GM23338 (cell line): ENCODE results near the gene MATK. TPM values are rescaled to one million over a fixed set of nuclear protein-coding genes. Genes with fewer than 3 reads are reported as not detected.

ENCODE experiments used
- ATAC-seq: fragments of 200-7000 bp; cut with Tn5 transposase; 3 replicates; pipeline ENCODE4 v1.9.1; 2020
- DNase-seq: peaks from one replicate; pipeline ENCODE4 v3.0.0-alpha.2; 2015; ENCODE audit warnings: low spot score
- H2AFZ ChIP-seq: fragments of 200-600 bp; sonication (generic); 2 replicates; pipeline ENCODE4 v1.8.0; 2016; ENCODE audit warnings: antibody characterized with exemption, mild to moderate bottlenecking, moderate library complexity
- H3F3A ChIP-seq: fragments of 200-600 bp; sonication (generic); replicated peaks from 2 replicates; pipeline ENCODE4 v1.8.0; 2017; ENCODE audit warnings: antibody characterized with exemption, mixed run types, low read depth
- H3K27ac ChIP-seq: fragments of 200-600 bp; sonication (generic); 2 replicates; pipeline ENCODE4 v1.6.1; 2016; ENCODE audit warnings: low read depth
- H3K27me3 ChIP-seq: fragments of 200-600 bp; sonication (generic); 2 replicates; pipeline ENCODE4 v1.8.0; 2016; ENCODE audit warnings: mild to moderate bottlenecking, mixed run types, moderate library complexity; ENCODE audit not compliant: insufficient read depth
- H3K36me3 ChIP-seq: fragments of 200-600 bp; sonication (generic); 2 replicates; pipeline ENCODE4 v1.8.0; 2016; ENCODE audit warnings: mild to moderate bottlenecking; ENCODE audit not compliant: insufficient read depth
- H3K4me1 ChIP-seq: fragments of 200-600 bp; sonication (generic); 2 replicates; pipeline ENCODE4 v1.8.0; 2016; ENCODE audit warnings: mild to moderate bottlenecking, moderate library complexity; ENCODE audit not compliant: insufficient read depth
- H3K4me2 ChIP-seq: fragments of 200-600 bp; sonication (generic); 2 replicates; pipeline ENCODE4 v1.7.1; 2017; ENCODE audit warnings: mixed run types
- H3K4me3 ChIP-seq: fragments of 200-600 bp; sonication (generic); 2 replicates; pipeline ENCODE4 v1.6.1; 2016; ENCODE audit warnings: mixed run types
- H3K79me2 ChIP-seq: fragments of 200-600 bp; sonication (generic); replicated peaks from 2 replicates; pipeline ENCODE4 v1.8.0; 2017; ENCODE audit warnings: mild to moderate bottlenecking; ENCODE audit not compliant: insufficient read depth
- H3K9me2 ChIP-seq: fragments of 200-600 bp; sonication (generic); 2 replicates; pipeline ENCODE4 v1.8.0; 2017; ENCODE audit not compliant: insufficient read depth
- H4K20me1 ChIP-seq: fragments of 200-600 bp; sonication (generic); replicated peaks from 2 replicates; pipeline ENCODE4 v1.8.0; 2017; ENCODE audit warnings: mild to moderate bottlenecking; ENCODE audit not compliant: insufficient read depth
- H3K27ac Mint-ChIP-seq: 2 replicates; pipeline ENCODE4 v1.8.0; 2020; ENCODE audit warnings: inconsistent platforms, mild to moderate bottlenecking, moderate library complexity, mixed read lengths
- H3K27me3 Mint-ChIP-seq: 3 replicates; pipeline ENCODE4 v1.8.0; 2022; ENCODE audit warnings: low read depth, mild to moderate bottlenecking, moderate library complexity, mixed read lengths, inconsistent platforms; ENCODE audit not compliant: insufficient read depth, poor library complexity
- H3K36me3 Mint-ChIP-seq: 3 replicates; pipeline ENCODE4 v1.8.0; 2021; ENCODE audit warnings: low read depth, mild to moderate bottlenecking, inconsistent platforms, moderate library complexity, mixed read lengths
- H3K4me1 Mint-ChIP-seq: 3 replicates; pipeline ENCODE4 v1.8.0; 2020; ENCODE audit warnings: mild to moderate bottlenecking, inconsistent platforms, mixed read lengths
- H3K4me3 Mint-ChIP-seq: 3 replicates; pipeline ENCODE4 v1.8.0; 2021; ENCODE audit warnings: moderate library complexity, mild to moderate bottlenecking, inconsistent platforms, mixed read lengths
- H3K9me3 Mint-ChIP-seq: 3 replicates; pipeline ENCODE4 v1.8.0; 2020; ENCODE audit warnings: moderate library complexity, mild to moderate bottlenecking, inconsistent platforms, mixed read lengths
- CREB1 ChIP-seq: fragments of 250-450 bp; sonication (Bioruptor Pico); IDR thresholded peaks from 2 replicates; pipeline ENCODE4 v1.5.0; 2020; ENCODE audit warnings: low read depth, mild to moderate bottlenecking, moderate library complexity
- CTCF ChIP-seq, 2 experiments: fragments of 200-600 bp in 1 of 2; sonication (generic) in 1 of 2; conservative IDR thresholded peaks; 2 replicates each; pipeline versions ENCODE4 v1.5.1 to v1.6.1; 2016 to 2017; ENCODE audit warnings: antibody characterized with exemption in 2 of 2, low read depth in 2 of 2, mild to moderate bottlenecking in 2 of 2, moderate library complexity in 1 of 2
- ETS1 ChIP-seq: IDR thresholded peaks from 2 replicates; pipeline ENCODE4 v1.6.1; 2016; ENCODE audit warnings: antibody characterized with exemption
- EZH2 ChIP-seq: fragments of 200-600 bp; sonication (generic); IDR thresholded peaks from one replicate; pipeline ENCODE4 v1.8.0; 2017; ENCODE audit warnings: antibody characterized with exemption, mild to moderate bottlenecking, low read depth; ENCODE audit not compliant: unreplicated experiment
- EZH2phosphoT487 ChIP-seq: fragments of 200-600 bp; sonication (generic); IDR thresholded peaks from one replicate; pipeline ENCODE4 v1.8.1; 2018; ENCODE audit warnings: antibody characterized with exemption; ENCODE audit not compliant: unreplicated experiment
- JUNB ChIP-seq: IDR thresholded peaks from one replicate; pipeline ENCODE4 v1.6.1; 2016; ENCODE audit warnings: antibody characterized with exemption; ENCODE audit not compliant: unreplicated experiment
- NANOG ChIP-seq: IDR thresholded peaks from 2 replicates; pipeline ENCODE4 v1.6.1; 2016; ENCODE audit warnings: antibody characterized with exemption, borderline replicate concordance
- POLR2AphosphoS5 ChIP-seq: IDR thresholded peaks from 2 replicates; pipeline ENCODE4 v1.6.1; 2016; ENCODE audit warnings: antibody characterized with exemption, low read depth
- STAT1 ChIP-seq: IDR thresholded peaks from one replicate; pipeline ENCODE4 v1.6.1; 2016; ENCODE audit warnings: antibody characterized with exemption; ENCODE audit not compliant: unreplicated experiment
- ZNF114 ChIP-seq: fragments of 250-450 bp; sonication (Bioruptor Pico); IDR thresholded peaks from 2 replicates; pipeline ENCODE4 v1.5.0; 2020; ENCODE audit warnings: mild to moderate bottlenecking, moderate library complexity
- ZNF331 ChIP-seq: fragments of 250-450 bp; sonication (Bioruptor Pico); IDR thresholded peaks from 2 replicates; pipeline ENCODE4 v1.5.0; 2020; ENCODE audit warnings: low read depth, mild to moderate bottlenecking, moderate library complexity
- ZNF462 ChIP-seq: fragments of 250-450 bp; sonication (Bioruptor Pico); IDR thresholded peaks from 2 replicates; pipeline ENCODE4 v1.5.0; 2020; ENCODE audit warnings: mild to moderate bottlenecking, moderate library complexity
- polyA plus RNA-seq: library from polyadenylated mRNA; unstranded; fragments of >200 nt; fragmentation: Nextera tagmentation; extraction: Ambion mirVana; gene quantifications from 2 replicates; pipeline ENCODE4 v1.2.1, GENCODE V29; 2016
- total RNA-seq: library from RNA; depleted of rRNA; stranded (reverse); fragments of >200 nt; shearing (Covaris generic); gene quantifications from 2 replicates; pipeline ENCODE4 v1.2.3, GENCODE V29; 2014

The MATK gene
- total and polyA plus RNA-seq, 2 experiments from 2014 or later = 13.4 to 21.4 TPM

- ATAC-seq (no peak; the same call in 2 of the 3 replicates), DNase-seq (no peak)
- Mint-ChIP-seq H3K27ac (no peak overlapping the region), H3K4me1 (peaks cover 6% of the 10 kb centered on the region), H3K9me3 (peaks cover 3% of the 10 kb centered on the region; the same call in 1 of the 3 replicates), H3K36me3 (0 out of 3 replicates have a peak, but pooled peaks cover 4% of the 10 kb centered on the region), H3K4me3 (no peak overlapping the region), H3K27me3 (peaks cover 15% of the 10 kb centered on the region)
- no peaks in the 10 kb centered on the region for H3K9me2 ChIP-seq
- H3F3A ChIP-seq = no peaks in the 10 kb centered on the region
- TF ChIP-seq EZH2 (no peak), NANOG (no peak), POLR2AphosphoS5 (no peak), EZH2phosphoT487 (no peak), ETS1 (no peak), ZNF462 (no peak), ZNF114 (no peak), CREB1 (CRISPR knock-in tag) (no peak), ZNF331 (no peak), CTCF (conservative IDR thresholded peaks at IDR 0.05; ENCODE audit: low read depth in 2 of 2) (no peak), JUNB (no peak), STAT1 (no peak)
- H3K4me3 ChIP-seq = no peak overlapping the region
- no peak overlapping the region for H3K27ac ChIP-seq
- H3K79me2 ChIP-seq = no peaks in the 10 kb centered on the region
- no peaks in the 10 kb centered on the region; the same call in 1 of the 2 replicates for H3K4me1 ChIP-seq
- no peak overlapping the region for H3K4me2 ChIP-seq
- H3K27me3 ChIP-seq = peaks cover 10% of the 10 kb centered on the region
- H3K36me3 ChIP-seq = no peaks in the 10 kb centered on the region
- H2AFZ ChIP-seq = no peak overlapping the region
- H4K20me1 ChIP-seq = no peaks in the 10 kb centered on the region
Observed at GRCh38 chr19:3788996-3789778, 3.0 kb upstream of the MATK start.
